Breast epithelium (tissue), 4 donors: Measurements from ENCODE around the gene SNRPA1. TPM values are rescaled to one million over a fixed set of nuclear protein-coding genes. Genes with fewer than 3 reads are reported as not detected.

Source experiments
- DNase-seq, 2 donors: peaks; one replicate each; pipeline ENCODE4 v3.0.0-alpha.2; 2019; ENCODE audit warnings: low spot score in 2 of 2
- H3K27ac ChIP-seq, 2 donors: fragments of 200-600 bp; sonication (generic) in 1 of 2; one replicate each; pipeline ENCODE4 v1.5.1; 2016 to 2019; ENCODE audit warnings: mild to moderate bottlenecking in 1 of 2
- H3K27me3 ChIP-seq, 2 donors: fragments of 200-600 bp; sonication (generic) in 1 of 2; one replicate each; pipeline versions ENCODE4 v1.5.1 to v1.6.0; 2017 to 2019; ENCODE audit warnings: control low read depth in 1 of 2, mild to moderate bottlenecking in 1 of 2
- H3K36me3 ChIP-seq: fragments of 200-600 bp; one replicate; pipeline ENCODE4 v1.5.1; 2019
- H3K4me1 ChIP-seq, 2 donors: fragments of 200-600 bp; sonication (generic); one replicate each; pipeline ENCODE4 v1.5.1; 2016 to 2019; ENCODE audit warnings: control low read depth in 1 of 2
- H3K4me3 ChIP-seq, 3 donors: fragments of 200-600 bp; sonication (generic); 1 replicate in 2 of 3; 2 replicates in 1 of 3; pipeline ENCODE4 v1.5.1; 2016 to 2019; ENCODE audit warnings: mild to moderate bottlenecking in 3 of 3, moderate library complexity in 2 of 3
- H3K9me3 ChIP-seq, 2 donors: fragments of 200-600 bp; sonication (generic) in 1 of 2; one replicate each; pipeline ENCODE4 v1.5.1; 2016 to 2019; ENCODE audit warnings: control low read depth in 1 of 2
- POLR2A ChIP-seq: fragments of 450-650 bp; IDR thresholded peaks from one replicate; pipeline ENCODE4 v1.6.1; 2016; ENCODE audit warnings: antibody characterized with exemption, mild to moderate bottlenecking, moderate library complexity
- POLR2AphosphoS5 ChIP-seq, 3 donors: sonication (generic); formaldehyde crosslinking; IDR thresholded peaks; one replicate each; pipeline ENCODE4 v1.6.1; 2017; ENCODE audit warnings: antibody characterized with exemption in 3 of 3
- intact Hi-C: fragments of 100-400 bp; cut with DNase I; formaldehyde crosslinking; loops from one replicate; pipeline ENCODE4 v1.15.1; 2023; ENCODE audit warnings: low total_unique reads
- total RNA-seq, 3 donors: library from RNA; depleted of rRNA; stranded (reverse); fragments of >200 nt; gene quantifications; one replicate each; pipeline ENCODE4 v1.1.0, GENCODE V29; 2016
- TF ChIP-seq, protein P1 (sequence below), 3 donors: fragments of 450-650 bp; IDR thresholded peaks; one replicate each; pipeline ENCODE4 v1.5.1; 2016 to 2017; ENCODE audit warnings: antibody characterized with exemption in 3 of 3, mild to moderate bottlenecking in 3 of 3, moderate library complexity in 3 of 3

The SNRPA1 gene
- total RNA-seq, 3 donors from 2014 or later, result 26.4 to 51.1 (median 44.3) TPM

DNA sequence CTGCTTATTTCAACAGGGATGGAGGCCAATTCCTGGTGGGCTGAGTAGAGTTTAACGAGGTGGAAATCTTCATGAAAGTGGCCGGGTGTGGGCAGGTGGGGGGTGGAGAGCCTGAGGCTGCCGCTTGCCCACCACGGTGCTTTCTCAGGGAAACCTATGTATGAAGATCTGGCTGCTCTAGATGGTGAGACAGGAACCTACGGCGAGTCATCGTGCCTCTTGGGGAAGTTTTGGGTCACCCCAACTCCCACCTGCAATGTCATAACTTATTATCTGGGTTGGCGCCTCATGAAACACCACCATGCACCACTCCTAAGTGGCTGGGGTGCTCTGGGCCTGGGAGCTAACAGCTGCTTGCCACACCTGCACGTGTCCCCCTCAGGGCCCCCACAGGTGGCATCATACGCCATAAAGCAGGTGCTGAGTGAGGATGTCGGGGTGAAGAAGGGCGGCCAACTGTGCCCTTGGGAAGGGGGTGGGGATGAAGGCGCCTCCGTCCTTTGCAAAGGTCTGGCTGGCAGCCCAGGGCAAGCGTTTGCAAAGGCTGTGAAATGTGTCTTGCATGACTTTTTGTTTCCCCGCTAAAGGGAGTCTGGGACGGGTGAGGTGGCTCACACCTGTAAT is 27.9 kb upstream of the SNRPA1 start:
- intact Hi-C loops, result no loop called here
- H3K4me3 ChIP-seq, result no peak overlapping the region
- H3K4me1 ChIP-seq, result no peaks in the 10 kb centered on the region
- H3K36me3 ChIP-seq, result no peaks in the 10 kb centered on the region
- DNase-seq, result peak in 1 of 2 donors; percentile 28
- no peak overlapping the region for H3K27ac ChIP-seq
- no peaks in the 10 kb centered on the region for H3K27me3 ChIP-seq
- H3K9me3 ChIP-seq, result no peaks in the 10 kb centered on the region
- TF ChIP-seq POLR2AphosphoS5 (IDR thresholded peaks at IDR 0.05) (no peak), POLR2A (no peak)
- TF ChIP-seq, protein P1, sequence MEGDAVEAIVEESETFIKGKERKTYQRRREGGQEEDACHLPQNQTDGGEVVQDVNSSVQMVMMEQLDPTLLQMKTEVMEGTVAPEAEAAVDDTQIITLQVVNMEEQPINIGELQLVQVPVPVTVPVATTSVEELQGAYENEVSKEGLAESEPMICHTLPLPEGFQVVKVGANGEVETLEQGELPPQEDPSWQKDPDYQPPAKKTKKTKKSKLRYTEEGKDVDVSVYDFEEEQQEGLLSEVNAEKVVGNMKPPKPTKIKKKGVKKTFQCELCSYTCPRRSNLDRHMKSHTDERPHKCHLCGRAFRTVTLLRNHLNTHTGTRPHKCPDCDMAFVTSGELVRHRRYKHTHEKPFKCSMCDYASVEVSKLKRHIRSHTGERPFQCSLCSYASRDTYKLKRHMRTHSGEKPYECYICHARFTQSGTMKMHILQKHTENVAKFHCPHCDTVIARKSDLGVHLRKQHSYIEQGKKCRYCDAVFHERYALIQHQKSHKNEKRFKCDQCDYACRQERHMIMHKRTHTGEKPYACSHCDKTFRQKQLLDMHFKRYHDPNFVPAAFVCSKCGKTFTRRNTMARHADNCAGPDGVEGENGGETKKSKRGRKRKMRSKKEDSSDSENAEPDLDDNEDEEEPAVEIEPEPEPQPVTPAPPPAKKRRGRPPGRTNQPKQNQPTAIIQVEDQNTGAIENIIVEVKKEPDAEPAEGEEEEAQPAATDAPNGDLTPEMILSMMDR (IDR thresholded peaks at IDR 0.05), result no peak

DNA sequence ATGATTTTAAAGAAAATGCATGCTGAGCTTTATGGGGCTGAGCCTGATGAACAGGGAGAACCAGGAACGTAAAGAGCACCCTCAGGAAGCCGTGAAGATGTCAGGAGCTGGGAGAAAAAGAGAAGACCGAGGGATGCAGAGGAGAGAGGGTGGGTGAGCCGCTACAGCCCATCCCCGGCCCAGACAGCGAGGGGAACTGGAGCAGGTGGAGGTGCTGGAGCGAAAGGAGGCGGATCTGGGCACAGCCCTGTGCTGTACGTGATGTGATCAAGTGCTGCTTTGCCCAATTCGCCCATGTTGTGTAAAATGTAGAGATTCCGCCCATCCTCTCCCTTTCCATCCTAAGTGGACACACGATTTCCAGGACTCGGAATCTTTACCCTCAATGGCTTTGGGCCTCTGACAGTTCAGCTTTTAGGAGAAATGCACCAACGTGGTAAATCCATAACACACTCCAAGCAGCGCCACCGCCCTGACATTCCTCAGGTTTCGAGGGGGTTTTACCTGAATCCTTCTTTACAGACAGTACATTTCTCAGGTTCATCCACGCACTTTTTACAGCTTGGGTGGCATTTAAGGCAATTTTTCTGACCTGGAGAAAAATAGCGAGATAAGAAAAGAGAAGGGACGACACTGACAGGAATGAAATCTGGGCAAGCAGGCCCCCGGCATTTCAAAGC is 27.1 kb upstream of the SNRPA1 start:
- Histone ChIP-seq H3K4me1 (no peaks in the 10 kb centered on the region), H3K27me3 (no peaks in the 10 kb centered on the region), H3K36me3 (no peaks in the 10 kb centered on the region), H3K9me3 (no peaks in the 10 kb centered on the region), H3K27ac (no peak overlapping the region), H3K4me3 (no peak overlapping the region)
- TF ChIP-seq POLR2AphosphoS5 (IDR thresholded peaks at IDR 0.05), result no peak
- TF ChIP-seq, protein P1 (IDR thresholded peaks at IDR 0.05), result no peak
- TF ChIP-seq POLR2A, result no peak
- intact Hi-C loops, result no loop called here
- no peak for DNase-seq

DNA sequence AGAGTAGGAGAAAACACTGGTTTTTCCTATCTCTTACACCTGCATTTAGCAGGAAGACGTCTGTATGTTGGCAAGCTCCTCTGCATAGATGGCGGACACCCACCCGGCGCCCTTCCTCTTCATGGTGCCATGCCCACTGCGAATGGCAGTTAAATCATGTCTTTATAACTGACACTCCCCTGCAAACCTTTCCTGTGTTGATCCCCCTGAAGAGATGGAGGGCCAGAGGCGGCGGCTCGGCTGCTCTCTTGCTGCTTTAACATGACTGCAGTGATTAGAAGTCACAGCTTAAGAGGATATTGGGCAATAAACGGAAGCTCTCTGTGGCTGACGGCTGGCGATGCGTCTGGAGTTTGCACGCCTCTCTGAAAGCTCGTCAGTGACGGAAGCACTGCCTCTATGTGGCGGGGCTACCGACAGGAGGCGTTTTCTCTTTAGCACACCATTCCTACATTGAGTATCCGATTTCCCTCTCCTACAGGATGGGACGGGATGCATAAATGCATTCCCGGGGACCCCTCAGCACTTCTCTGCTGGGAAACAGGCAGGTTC is 25.5 kb upstream of the SNRPA1 start:
- DNase-seq, result no peak
- TF ChIP-seq POLR2A, result no peak
- no peak for TF ChIP-seq POLR2AphosphoS5 (IDR thresholded peaks at IDR 0.05)
- TF ChIP-seq, protein P1 (IDR thresholded peaks at IDR 0.05), result no peak
- Histone ChIP-seq H3K27me3 (no peaks in the 10 kb centered on the region), H3K27ac (no peak overlapping the region), H3K9me3 (no peaks in the 10 kb centered on the region), H3K4me1 (no peaks in the 10 kb centered on the region), H3K36me3 (no peaks in the 10 kb centered on the region), H3K4me3 (no peak overlapping the region)
- intact Hi-C loops, result no loop called here

DNA sequence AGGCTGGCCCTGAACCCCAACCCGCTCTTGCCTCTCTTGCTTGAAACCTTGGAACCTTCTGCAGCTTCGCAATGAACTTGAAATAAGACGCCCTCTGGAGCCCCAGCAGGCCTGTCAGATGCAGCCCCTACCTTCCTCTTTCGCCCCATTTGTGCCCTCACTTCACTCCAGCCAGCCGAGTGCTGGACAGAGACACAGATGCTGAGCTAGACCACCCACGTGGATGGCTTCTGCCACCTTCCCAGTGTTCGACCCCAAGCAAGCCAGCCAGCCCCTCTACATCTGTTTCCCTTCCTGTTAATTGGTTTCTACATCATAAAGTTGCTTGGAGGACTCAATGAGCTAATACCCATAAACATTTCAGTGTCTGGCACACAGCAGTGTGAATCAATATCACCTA is 23.8 kb upstream of the SNRPA1 start:
- no peak for DNase-seq
- Histone ChIP-seq H3K9me3 (no peaks in the 10 kb centered on the region), H3K27ac (no peak overlapping the region), H3K27me3 (no peaks in the 10 kb centered on the region), H3K4me1 (no peaks in the 10 kb centered on the region), H3K36me3 (no peaks in the 10 kb centered on the region), H3K4me3 (no peak overlapping the region)
- TF ChIP-seq, protein P1 (IDR thresholded peaks at IDR 0.05), result no peak
- TF ChIP-seq POLR2A (no peak), POLR2AphosphoS5 (IDR thresholded peaks at IDR 0.05) (no peak)
- intact Hi-C loops, result no loop called here

DNA sequence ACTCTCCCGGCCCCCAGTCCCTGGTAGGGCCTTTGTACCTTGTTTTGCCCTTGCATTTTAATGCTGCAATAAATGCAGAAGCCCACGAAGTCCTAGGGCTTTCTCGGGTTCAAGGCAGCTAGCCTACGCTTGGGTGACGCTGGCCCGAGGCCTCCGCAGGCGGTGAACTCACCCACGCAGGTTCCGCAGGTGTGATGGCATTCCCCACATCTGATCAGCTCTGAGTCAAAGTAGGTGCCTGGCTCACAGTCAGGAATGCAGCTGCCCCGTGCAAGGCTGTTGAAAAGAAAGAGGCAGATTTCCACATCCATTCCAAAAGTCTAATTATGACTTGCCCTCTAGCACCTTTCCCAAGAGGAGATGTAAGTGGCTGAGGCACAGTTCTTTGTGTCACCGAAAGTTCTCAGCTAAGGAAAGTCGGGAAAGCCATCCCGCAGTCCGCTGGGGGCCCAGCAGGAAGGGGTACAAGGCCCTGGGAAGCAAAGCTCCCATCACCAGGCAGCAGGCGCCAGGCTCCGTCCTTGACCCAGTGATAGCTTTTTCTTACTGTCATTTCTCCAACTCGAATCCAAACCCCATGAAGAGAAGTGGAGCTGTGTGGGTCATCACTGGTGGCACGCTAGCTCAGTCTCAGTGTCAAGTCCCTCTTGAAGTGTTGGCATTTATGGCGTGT is 23.2 kb upstream of the SNRPA1 start:
- TF ChIP-seq POLR2A (no peak), POLR2AphosphoS5 (IDR thresholded peaks at IDR 0.05) (no peak)
- TF ChIP-seq, protein P1 (IDR thresholded peaks at IDR 0.05), result no peak
- Histone ChIP-seq H3K4me3 (no peak overlapping the region), H3K9me3 (no peaks in the 10 kb centered on the region), H3K27me3 (no peaks in the 10 kb centered on the region), H3K27ac (peak overlapping the region in 1 of 2 donors; percentile 52), H3K36me3 (no peaks in the 10 kb centered on the region), H3K4me1 (no peaks in the 10 kb centered on the region)
- DNase-seq, result peak in 1 of 2 donors; percentile 75
- intact Hi-C loops, result no loop called here
